ENCODE results near the gene CCDC146. TPM values are rescaled to one million over a fixed set of nuclear protein-coding genes. Genes with fewer than 3 reads are reported as not detected.

The CCDC146 gene
- total RNA-seq, 1 donor from 2014 or later, result 3.2 TPM

DNA sequence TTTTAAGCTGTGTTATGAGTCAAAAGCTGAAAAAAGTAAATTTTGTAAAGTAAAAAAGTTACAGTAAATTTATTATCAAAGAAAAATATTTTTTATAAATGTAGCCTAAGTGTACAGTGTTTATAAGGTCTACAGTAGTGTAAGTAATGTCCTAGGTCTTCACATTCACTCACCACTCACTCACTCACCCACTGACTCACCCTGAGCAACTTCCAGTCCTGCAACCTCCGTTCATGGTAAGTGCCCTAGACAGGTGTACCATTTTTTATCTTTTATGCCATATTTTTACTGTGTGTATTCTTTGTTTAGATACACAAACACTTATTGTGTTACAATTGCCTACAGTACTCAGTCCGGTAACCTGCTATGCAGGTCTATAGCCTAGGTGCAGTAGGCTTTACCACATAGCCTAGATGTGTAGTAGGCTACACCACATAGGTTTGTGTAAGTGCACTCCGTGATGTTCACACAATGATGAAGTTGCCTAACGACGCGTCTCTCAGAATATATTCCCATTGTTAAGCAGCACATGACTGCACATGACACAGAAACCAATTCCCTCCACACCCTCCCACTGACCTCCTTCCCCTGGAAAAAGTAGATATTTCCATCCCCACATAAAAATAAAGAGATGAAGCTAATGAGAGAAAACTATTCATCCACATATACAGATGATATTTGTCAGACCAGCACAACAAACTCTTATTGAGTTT lies 122.0 kb downstream of the CCDC146 start:
- Mint-ChIP-seq H3K4me1 (peaks cover 20% of the 10 kb centered on the region), H3K4me3 (no peak overlapping the region), H3K36me3 (ENCODE audit: low read depth) (no peaks in the 10 kb centered on the region), H3K9me3 (peaks cover 3% of the 10 kb centered on the region), H3K27me3 (ENCODE audit: low read depth) (no peaks in the 10 kb centered on the region), H3K27ac (ENCODE audit: unreplicated experiment) (peak overlapping the region; percentile 67)
- TF ChIP-seq, protein P1, sequence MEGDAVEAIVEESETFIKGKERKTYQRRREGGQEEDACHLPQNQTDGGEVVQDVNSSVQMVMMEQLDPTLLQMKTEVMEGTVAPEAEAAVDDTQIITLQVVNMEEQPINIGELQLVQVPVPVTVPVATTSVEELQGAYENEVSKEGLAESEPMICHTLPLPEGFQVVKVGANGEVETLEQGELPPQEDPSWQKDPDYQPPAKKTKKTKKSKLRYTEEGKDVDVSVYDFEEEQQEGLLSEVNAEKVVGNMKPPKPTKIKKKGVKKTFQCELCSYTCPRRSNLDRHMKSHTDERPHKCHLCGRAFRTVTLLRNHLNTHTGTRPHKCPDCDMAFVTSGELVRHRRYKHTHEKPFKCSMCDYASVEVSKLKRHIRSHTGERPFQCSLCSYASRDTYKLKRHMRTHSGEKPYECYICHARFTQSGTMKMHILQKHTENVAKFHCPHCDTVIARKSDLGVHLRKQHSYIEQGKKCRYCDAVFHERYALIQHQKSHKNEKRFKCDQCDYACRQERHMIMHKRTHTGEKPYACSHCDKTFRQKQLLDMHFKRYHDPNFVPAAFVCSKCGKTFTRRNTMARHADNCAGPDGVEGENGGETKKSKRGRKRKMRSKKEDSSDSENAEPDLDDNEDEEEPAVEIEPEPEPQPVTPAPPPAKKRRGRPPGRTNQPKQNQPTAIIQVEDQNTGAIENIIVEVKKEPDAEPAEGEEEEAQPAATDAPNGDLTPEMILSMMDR (conservative IDR thresholded peaks at IDR 0.05), result no peak
- no peak for DNase-seq (ENCODE audit: low read depth, low spot score)

DNA sequence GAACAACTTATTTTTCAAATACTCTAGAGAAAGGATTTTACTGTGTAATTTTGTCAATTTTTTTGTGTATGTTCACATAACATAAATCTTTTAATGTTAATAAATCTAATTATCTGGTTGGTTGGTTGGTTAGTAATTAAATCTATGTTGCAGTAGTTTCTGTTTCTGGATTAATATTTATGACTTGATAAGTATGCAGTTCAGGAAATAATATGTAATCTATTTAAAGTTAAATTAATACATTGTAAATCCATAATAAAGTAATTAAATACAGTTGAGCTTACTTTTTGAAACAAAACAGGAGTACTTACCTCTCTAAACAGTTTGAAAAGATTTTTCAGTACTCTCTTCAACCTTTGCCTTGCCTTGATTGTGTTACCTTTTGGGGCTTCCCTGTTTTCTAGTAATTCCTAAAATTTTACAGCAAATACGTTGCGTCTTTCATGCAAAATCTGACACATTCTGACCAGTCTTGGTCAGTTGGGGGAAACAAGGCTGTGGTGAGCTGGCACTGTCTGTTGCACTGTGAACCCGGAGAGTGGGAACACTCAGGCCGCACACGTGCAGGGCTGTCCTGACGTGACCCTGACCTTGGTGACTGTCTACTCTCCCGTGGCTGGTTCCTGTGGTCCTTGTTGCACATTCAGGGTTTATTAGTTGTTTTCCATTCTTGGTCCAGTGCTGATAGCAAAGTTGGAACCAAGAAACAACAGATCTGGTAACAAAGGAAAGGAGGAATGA lies 122.8 kb downstream of the CCDC146 start:
- no peaks in the 10 kb centered on the region for H3K27me3 Mint-ChIP-seq (ENCODE audit: low read depth)
- TF ChIP-seq, protein P1 (conservative IDR thresholded peaks at IDR 0.05), result no peak
- H3K36me3 Mint-ChIP-seq (ENCODE audit: low read depth), result no peaks in the 10 kb centered on the region
- DNase-seq (ENCODE audit: low read depth, low spot score), result no peak
- no peak overlapping the region for H3K4me3 Mint-ChIP-seq
- peaks cover 20% of the 10 kb centered on the region for H3K4me1 Mint-ChIP-seq
- peaks cover under 1% of the 10 kb centered on the region for H3K9me3 Mint-ChIP-seq
- no peak overlapping the region for H3K27ac Mint-ChIP-seq (ENCODE audit: unreplicated experiment)

DNA sequence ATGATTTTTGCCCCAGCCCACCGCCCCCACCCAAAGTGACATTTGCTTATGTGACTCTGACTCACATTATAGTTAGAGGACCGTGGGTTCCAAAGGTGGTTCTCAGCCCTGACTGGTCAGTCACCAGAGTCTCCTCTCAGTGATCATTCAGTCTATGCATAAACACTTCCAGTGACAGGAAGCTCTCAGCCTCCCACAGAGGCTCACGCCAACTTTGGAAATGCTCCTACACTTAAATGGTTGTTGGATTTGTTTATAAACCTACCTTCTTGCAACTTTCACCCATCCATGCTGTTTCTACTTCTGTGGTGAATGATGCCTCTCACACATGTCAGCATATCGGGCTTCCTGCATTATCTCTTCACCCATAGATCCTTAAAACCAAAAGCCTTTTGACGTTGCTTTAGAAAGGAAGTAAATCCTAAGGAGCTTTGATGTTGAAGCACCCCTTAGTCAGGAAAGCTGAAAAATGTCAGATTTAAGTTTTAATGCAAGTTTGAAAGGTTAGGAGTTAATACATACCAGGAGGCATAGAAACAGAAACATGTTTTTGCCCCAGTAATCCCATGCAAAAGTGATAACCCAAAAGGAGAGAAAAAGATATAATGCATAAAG lies 123.7 kb downstream of the CCDC146 start:
- TF ChIP-seq, protein P1 (conservative IDR thresholded peaks at IDR 0.05), result no peak
- H3K27ac Mint-ChIP-seq (ENCODE audit: unreplicated experiment), result no peak overlapping the region

DNA sequence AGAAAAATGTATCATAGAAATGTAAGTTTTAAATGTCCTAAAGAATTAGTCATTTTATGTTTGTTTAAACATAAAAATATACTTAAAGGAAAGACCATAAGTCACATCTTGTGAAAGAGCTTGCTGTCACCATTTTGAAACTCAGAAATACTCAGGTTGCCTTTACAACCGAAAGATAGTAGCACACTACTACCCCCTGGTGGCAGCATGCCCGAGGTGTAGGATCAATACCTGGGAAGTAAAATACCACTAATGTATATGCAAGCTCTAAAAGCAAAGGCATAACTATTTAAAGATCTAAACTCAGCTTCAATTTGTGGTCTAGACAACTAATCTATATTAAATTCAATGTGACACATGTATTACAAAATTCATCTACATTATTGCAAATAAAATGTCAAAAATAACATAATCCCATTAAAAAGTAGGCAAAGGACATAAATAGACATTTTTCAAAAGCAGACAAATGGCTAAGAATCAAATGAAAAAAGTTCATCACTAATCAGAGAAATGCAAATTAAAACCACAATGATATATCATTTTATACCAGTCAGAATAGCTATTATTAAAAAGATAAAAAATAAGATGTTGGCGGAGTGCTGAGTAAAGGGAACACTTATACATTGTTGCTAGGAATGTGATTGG lies 124.9 kb downstream of the CCDC146 start:
- TF ChIP-seq, protein P1 (conservative IDR thresholded peaks at IDR 0.05), result peak; percentile 92
- H3K4me1 Mint-ChIP-seq, result peaks cover 14% of the 10 kb centered on the region
- no peaks in the 10 kb centered on the region for H3K27me3 Mint-ChIP-seq (ENCODE audit: low read depth)
- H3K4me3 Mint-ChIP-seq, result no peak overlapping the region
- peak; percentile 85 for DNase-seq (ENCODE audit: low read depth, low spot score)
- no peaks in the 10 kb centered on the region for H3K36me3 Mint-ChIP-seq (ENCODE audit: low read depth)
- H3K9me3 Mint-ChIP-seq, result no peaks in the 10 kb centered on the region
- H3K27ac Mint-ChIP-seq (ENCODE audit: unreplicated experiment), result no peak overlapping the region

More for the DNA sequence above, 123.7 kb downstream of the CCDC146 start:
- no peak overlapping the region for H3K4me3 Mint-ChIP-seq
- no peak for DNase-seq (ENCODE audit: low read depth, low spot score)
- H3K9me3 Mint-ChIP-seq, result no peaks in the 10 kb centered on the region
- H3K36me3 Mint-ChIP-seq (ENCODE audit: low read depth), result no peaks in the 10 kb centered on the region
- peaks cover 20% of the 10 kb centered on the region for H3K4me1 Mint-ChIP-seq
- H3K27me3 Mint-ChIP-seq (ENCODE audit: low read depth), result no peaks in the 10 kb centered on the region

DNA sequence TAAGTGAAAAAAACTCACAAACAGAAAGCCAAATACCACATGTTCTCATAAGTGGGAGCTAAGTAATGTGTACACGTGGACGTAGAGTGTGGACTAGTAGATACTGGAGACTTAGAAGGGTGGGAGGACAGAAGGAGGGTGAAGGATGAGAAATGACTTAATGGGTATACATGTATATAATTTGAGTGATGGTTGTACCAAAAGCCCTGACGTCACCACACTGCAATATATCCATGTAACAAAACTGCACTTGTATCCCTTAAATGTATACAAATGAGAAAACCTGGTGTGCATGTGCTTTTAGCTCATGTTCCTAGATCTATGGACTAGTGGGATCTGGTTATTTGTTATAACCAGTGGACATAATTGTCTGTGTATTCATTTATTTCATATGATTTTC lies 125.7 kb downstream of the CCDC146 start:
- Mint-ChIP-seq H3K9me3 (no peaks in the 10 kb centered on the region), H3K27ac (ENCODE audit: unreplicated experiment) (no peak overlapping the region)

More for the DNA sequence above, 125.7 kb downstream of the CCDC146 start:
- Mint-ChIP-seq H3K36me3 (ENCODE audit: low read depth) (no peaks in the 10 kb centered on the region), H3K4me3 (no peak overlapping the region), H3K4me1 (peaks cover 6% of the 10 kb centered on the region), H3K27me3 (ENCODE audit: low read depth) (no peaks in the 10 kb centered on the region)
- TF ChIP-seq, protein P1 (conservative IDR thresholded peaks at IDR 0.05), result no peak
- DNase-seq (ENCODE audit: low read depth, low spot score), result no peak
